Right cardiac atrium (tissue), 5 donors: ENCODE measurements around the gene VWA1. TPM values are rescaled to one million over a fixed set of nuclear protein-coding genes. Genes with fewer than 3 reads are reported as not detected.
"Not testable (repeated sequence)": the region's sequence is repeated elsewhere in the genome, so short reads cannot be mapped to it uniquely, and the experiment has no call there.

Experiments used
- ATAC-seq, 2 donors: fragments of 200-7000 bp; cut with Tn5 transposase; one replicate each; pipeline versions ENCODE4 v1.8.0 to v1.9.1; 2020; ENCODE audit warnings: moderate library complexity in 2 of 2, mild to moderate bottlenecking in 1 of 2
- DNase-seq, 3 donors: peaks; one replicate each; pipeline ENCODE4 v3.0.0-alpha.2; 2020
- H3K27ac ChIP-seq: one replicate; pipeline ENCODE4 v1.5.1; 2013; ENCODE audit warnings: mild to moderate bottlenecking, low read length, control low read depth, moderate library complexity
- H3K27me3 ChIP-seq: one replicate; pipeline ENCODE4 v1.6.1; 2013; ENCODE audit not compliant: control insufficient read depth, insufficient read depth
- H3K4me1 ChIP-seq: one replicate; pipeline ENCODE4 v1.6.1; 2013; ENCODE audit warnings: low read length; ENCODE audit not compliant: control insufficient read depth, insufficient read depth
- H3K4me3 ChIP-seq: one replicate; pipeline ENCODE4 v1.5.1; 2013; ENCODE audit warnings: low read length, control low read depth
- H3K9me3 ChIP-seq: one replicate; pipeline ENCODE4 v1.6.1; 2013; ENCODE audit warnings: low read length; ENCODE audit not compliant: control insufficient read depth
- WGBS: extraction: QIAGEN DNeasy Blood & Tissue Kit; methylation state at CpG from one replicate; pipeline ENCODE4 v1.1.7; 2013; 5-methylcytosine and 5-hydroxymethylcytosine counted together
- intact Hi-C, 4 donors: fragments of 100-400 bp; cut with DNase I; formaldehyde crosslinking; loops; one replicate each; pipeline versions ENCODE4 v1.11.0 to v1.14.0; 2022 to 2023
- polyA plus RNA-seq: library from polyadenylated mRNA; stranded (reverse); fragments of 200-250 nt; gene quantifications from one replicate; pipeline ENCODE4 v1.2.3, GENCODE V29; 2013
- total RNA-seq, 4 donors: library from RNA; stranded (reverse); fragmentation: NEBNext Ultra II Directional; extraction: Animal tissue kit (Norgen Biotek cat#: 25700); gene quantifications; one replicate each; pipeline ENCODE4 v1.2.1, GENCODE V29; 2021
- donor health status: healthy with polysubstance abuse.
- donor health status: DM: no; HTN: yes; CAD: no.
- donor health status: DM: no; HTN: no; CAD: no.
- donor health status: DM: no; HTN: yes; CAD: no; lungs with severe emphysema.
- donor health status: DM: yes; HTN: yes; CAD: no.

VWA1 gene
- total and polyA plus RNA-seq, 5 donors: 17.3 to 38.6 (median 25.1) TPM

GRCh38 chr1:1452365-1452739 is 16.9 kb downstream of the VWA1 start:
- H3K9me3 ChIP-seq, H3K4me1 ChIP-seq, H3K27me3 ChIP-seq, DNase-seq, intact Hi-C loops, H3K27ac ChIP-seq, H3K4me3 ChIP-seq, ATAC-seq: not testable (repeated sequence)
- 83% methylated on average over 8 of the region's 8 CpGs for WGBS

DNA sequence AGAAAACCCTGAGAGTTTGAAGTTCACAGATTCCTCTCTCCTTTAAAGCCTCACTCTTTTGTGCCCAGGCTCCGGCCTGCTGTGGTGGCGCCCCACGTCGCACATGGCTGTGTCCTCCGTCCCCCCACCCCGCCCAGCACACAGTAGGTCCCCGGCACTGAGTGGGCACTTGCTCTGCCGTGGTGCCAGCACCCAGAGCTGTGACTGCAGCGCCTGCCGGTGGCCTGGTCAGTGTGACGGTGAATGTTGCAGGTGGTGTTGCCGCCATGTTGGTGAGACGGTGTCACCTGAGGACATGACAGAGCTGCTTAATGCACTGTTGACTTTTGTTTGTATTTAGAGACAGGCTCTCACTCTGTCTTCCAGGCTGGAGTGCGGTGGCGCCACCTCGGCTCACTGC is 17.4 kb downstream of the VWA1 start:
- DNase-seq (peak in 1 of 3 donors; percentile 24), ATAC-seq (no peak)
- Histone ChIP-seq H3K4me1 (no peaks in the 10 kb centered on the region), H3K9me3 (no peaks in the 10 kb centered on the region), H3K27me3 (no peaks in the 10 kb centered on the region), H3K27ac (no peak overlapping the region), H3K4me3 (no peak overlapping the region)
- intact Hi-C loops: no loop called here
- 90% methylated on average over 16 of the region's 16 CpGs for WGBS

GRCh38 chr1:1454286-1455056 is 19.0 kb downstream of the VWA1 start:
- H3K4me3 ChIP-seq: not testable (repeated sequence)

GRCh38 chr1:1455366-1455884 is 19.9 kb downstream of the VWA1 start:
- H3K27me3 ChIP-seq: no peaks in the 10 kb centered on the region
- no peak overlapping the region for H3K4me3 ChIP-seq
- H3K27ac ChIP-seq: no peak overlapping the region
- ATAC-seq (no peak), DNase-seq (peak in 1 of 3 donors; percentile 30)
- no peaks in the 10 kb centered on the region for H3K9me3 ChIP-seq
- 82% methylated on average over 30 of the region's 30 CpGs for WGBS
- no peaks in the 10 kb centered on the region for H3K4me1 ChIP-seq
- intact Hi-C loops: no loop called here

More at GRCh38 chr1:1454286-1455056, 19.0 kb downstream of the VWA1 start:
- WGBS: 73% methylated on average over 36 of the region's 41 CpGs
- peak in 1 of 3 donors; percentile 21 for DNase-seq
- H3K9me3 ChIP-seq, ATAC-seq, H3K4me1 ChIP-seq, H3K27ac ChIP-seq, intact Hi-C loops, H3K27me3 ChIP-seq: not testable (repeated sequence)

GRCh38 chr1:1455934-1456333 is 20.4 kb downstream of the VWA1 start:
- H3K4me1 ChIP-seq, DNase-seq, H3K27me3 ChIP-seq, ATAC-seq, H3K9me3 ChIP-seq, intact Hi-C loops, H3K4me3 ChIP-seq, H3K27ac ChIP-seq: not testable (repeated sequence)
- WGBS: 78% methylated on average over 1 of the region's 15 CpGs

- 84% methylated on average over 18 of the region's 22 CpGs for WGBS
- peak in 1 of 3 donors; percentile 12 for DNase-seq
- not testable (repeated sequence) for H3K27me3 ChIP-seq
These were observed 21.3 kb downstream of the VWA1 start for GRCh38 chr1:1456683-1457255.

DNA sequence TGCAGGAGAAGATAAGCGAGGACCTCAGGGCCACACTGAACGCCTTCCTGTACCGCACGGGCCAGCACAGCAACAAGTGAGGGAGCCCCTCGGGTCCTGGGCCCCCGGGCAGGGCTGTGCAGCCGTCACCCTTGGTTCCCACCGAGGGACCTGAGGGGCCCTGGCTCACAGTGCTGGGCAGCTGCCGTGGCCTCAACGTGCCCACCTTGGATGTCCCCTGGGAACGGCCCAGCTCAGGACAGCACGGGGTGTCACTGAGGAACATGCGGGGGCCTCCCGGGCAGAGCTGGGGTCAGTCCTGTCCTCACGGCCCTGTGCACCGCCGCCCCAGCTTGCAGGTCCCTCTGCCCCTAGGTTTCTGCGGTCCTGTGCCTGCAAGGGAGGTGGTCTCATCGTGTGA is 23.7 kb downstream of the VWA1 start:
- H3K27ac ChIP-seq, H3K4me1 ChIP-seq, H3K27me3 ChIP-seq, H3K9me3 ChIP-seq, ATAC-seq, intact Hi-C loops, H3K4me3 ChIP-seq: not testable (repeated sequence)
- 89% methylated on average over 14 of the region's 19 CpGs for WGBS
- DNase-seq: peak in 1 of 3 donors; percentile 41

More at GRCh38 chr1:1456683-1457255, 21.3 kb downstream of the VWA1 start:
- H3K27ac ChIP-seq, H3K4me1 ChIP-seq, ATAC-seq, H3K9me3 ChIP-seq, intact Hi-C loops, H3K4me3 ChIP-seq: not testable (repeated sequence)

DNA sequence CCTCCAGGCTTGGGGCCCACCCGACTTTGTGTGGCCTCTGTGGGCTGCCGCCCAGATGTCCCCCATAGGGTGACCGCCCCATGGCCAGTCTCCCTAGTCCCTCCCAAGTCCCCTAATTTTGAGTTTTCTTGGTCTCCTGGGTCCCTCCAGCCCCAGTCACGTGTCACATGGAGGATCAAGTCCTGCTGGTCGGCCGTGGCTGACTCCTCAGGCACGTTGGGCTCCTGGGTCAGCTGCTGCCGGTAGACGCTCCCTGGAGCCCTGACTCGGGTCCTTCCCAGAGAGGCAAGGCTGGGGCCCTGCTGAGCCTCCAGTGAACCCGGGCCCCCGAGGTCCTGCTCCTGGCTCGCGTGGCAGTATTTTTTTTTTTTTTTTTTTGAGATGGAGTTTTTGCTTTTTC is 24.2 kb downstream of the VWA1 start:
- H3K4me3 ChIP-seq, H3K4me1 ChIP-seq, ATAC-seq, H3K27ac ChIP-seq, intact Hi-C loops, H3K9me3 ChIP-seq, H3K27me3 ChIP-seq: not testable (repeated sequence)
- peak in 1 of 3 donors; percentile 5 for DNase-seq
- WGBS: 93% methylated on average over 14 of the region's 14 CpGs

- intact Hi-C loops: no loop called here
- 68% methylated on average over 27 of the region's 27 CpGs for WGBS
- DNase-seq: peak in 2 of 3 donors; percentile 38 to 54
- H3K4me3 ChIP-seq: no peak overlapping the region
- no peak for ATAC-seq
- no peaks in the 10 kb centered on the region for H3K27me3 ChIP-seq
- no peaks in the 10 kb centered on the region for H3K4me1 ChIP-seq
- H3K27ac ChIP-seq: no peak overlapping the region
- no peaks in the 10 kb centered on the region for H3K9me3 ChIP-seq
These were observed 25.1 kb downstream of the VWA1 start for GRCh38 chr1:1460540-1461130.

- no peaks in the 10 kb centered on the region for H3K27me3 ChIP-seq
- intact Hi-C loops: no loop called here
- WGBS: 62% methylated on average over 18 of the region's 18 CpGs
- H3K9me3 ChIP-seq: no peaks in the 10 kb centered on the region
- H3K4me3 ChIP-seq: no peak overlapping the region
- DNase-seq (peak in 1 of 3 donors; percentile 42), ATAC-seq (no peak)
- H3K4me1 ChIP-seq: no peaks in the 10 kb centered on the region
- H3K27ac ChIP-seq: no peak overlapping the region
These were observed 26.3 kb downstream of the VWA1 start for GRCh38 chr1:1461721-1462317.
